SHP77 treated with DMSO at 0.1 percent for 48 hours (cell line): Measurements from ENCODE around the gene RTTN.

ENCODE experiments used
- DNase-seq: peaks from one replicate; lab custom pipeline; 2025; lab: John Stamatoyannopoulos, UW

Gene RTTN

DNA sequence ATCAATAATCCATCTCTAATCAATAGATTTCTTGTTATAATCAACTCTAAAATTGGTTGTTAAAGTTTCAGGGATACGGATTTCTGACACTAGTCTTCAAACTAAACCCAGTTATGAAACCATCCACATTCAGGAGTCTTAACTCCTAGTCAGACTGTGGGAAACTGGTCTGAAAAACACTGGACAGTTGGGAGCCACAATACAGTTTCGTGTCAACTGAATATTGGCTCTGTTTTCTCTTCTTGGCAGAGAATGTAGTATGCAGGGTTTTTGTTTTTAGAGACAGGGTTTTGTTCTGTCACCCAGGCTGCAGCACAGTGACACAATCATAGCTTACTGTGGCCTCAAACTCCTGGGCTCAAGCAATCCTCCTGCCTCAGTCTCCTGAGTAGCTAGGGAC lies 123.1 kb downstream of the RTTN start:
- no peak for DNase-seq

DNA sequence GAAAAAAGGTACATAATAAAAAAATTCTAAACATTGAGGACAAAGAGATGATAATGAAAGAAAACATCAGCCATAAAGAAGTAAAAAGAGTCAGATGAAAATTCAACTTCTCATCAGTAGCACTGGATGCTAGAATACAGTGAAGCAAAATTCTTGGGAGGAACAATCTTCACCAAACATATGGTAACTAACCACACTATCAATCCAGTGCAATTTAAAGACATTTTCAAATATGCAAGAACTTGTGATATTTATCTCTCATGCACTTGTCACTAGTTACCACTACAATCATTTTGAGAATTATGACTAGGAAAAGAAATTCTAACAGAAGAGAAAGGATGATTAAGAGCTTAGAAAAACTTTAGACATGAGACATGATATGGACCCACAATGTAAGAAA lies 127.4 kb downstream of the RTTN start:
- no peak for DNase-seq

DNA sequence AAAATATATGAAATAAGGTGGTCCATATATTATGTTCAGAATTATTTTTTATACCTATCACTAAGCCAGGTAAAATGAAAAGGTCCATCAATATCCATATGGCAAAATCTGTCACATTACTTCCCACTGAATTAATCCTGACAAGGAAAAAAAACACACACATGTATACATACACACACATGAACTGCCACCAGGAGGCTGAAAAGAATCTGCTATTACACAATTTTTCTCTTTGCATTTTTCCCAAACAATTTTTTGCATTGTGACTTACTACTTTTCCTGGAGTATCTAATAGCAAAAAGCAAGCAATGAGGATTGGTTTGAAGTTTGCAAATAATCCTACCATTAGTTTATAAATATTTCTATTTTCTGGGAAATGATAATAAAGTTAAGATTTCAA lies 129.6 kb downstream of the RTTN start:
- DNase-seq: no peak

DNA sequence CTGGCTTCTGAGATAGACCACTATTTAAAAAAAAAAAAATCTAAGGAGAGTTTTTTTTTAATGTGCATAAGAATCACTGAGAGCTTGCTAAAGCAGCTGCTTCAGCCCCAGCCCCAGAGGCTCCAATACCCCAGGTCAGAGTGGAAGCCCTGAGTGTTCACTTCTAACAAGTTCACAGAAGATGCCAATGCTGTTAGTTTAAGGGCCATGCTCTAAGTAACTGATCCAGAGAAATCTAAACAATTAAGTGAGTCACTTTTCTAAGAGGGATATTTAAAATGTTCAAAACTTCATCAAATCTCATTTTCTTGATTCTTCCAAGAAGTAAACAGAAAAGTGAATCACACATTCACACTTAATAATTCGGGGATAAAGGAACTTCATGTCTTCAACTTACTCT lies 131.4 kb downstream of the RTTN start:
- DNase-seq: no peak

DNA sequence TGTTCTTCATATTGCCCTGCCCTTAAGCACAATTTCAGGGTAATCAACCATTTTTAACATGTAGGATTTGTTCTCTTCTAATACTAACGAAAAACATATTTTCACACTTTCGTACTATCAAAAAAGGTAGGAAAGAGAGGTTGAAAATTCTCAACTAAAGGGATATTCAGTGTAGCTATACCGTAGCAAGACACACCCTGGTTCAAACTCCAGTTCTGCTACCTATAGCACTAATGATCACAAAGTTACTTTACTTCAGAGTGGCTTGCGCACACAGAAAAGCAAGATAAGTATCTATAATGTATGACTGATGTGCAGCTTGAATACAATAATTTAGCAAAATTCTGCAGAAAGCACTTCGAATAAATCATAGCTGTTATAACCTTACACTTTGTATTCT lies 132.1 kb downstream of the RTTN start:
- no peak for DNase-seq

DNA sequence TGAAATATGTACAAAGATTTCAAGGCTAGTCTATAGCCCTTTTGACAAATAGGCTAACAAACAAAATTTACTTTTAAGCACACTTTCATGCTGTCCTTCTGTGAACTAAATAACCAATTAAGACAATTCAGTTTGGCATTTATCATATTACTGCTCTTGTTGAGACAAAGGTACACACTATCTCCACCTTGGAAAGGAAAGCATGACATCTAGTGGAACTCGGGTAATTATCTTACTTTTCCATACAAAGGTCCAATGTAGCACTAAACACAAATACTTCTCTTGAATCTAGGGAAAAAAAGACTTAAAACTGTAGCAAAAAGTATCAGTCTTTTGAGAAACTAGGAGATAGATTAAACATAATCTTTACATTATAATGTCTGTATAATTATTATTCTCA lies 132.8 kb downstream of the RTTN start:
- peak; percentile 35 for DNase-seq

DNA sequence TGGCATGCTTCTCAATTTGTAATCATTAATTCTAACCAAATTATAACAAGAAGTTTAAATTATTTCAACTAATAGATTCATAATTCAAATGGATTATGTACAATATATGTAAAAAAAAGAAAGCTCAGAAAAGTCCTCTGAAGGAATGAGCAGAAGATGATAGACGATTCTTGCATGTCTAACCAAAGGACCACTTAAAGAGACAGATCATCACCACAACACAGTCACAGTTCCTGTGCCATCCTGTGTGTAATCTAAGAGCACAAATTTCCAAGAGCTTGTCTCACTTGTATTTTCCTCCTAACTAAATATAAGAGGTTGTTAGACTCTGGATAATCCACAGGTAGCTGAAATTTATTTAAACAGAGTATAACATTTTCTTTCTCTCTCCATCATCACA lies 135.5 kb downstream of the RTTN start:
- no peak for DNase-seq

DNA sequence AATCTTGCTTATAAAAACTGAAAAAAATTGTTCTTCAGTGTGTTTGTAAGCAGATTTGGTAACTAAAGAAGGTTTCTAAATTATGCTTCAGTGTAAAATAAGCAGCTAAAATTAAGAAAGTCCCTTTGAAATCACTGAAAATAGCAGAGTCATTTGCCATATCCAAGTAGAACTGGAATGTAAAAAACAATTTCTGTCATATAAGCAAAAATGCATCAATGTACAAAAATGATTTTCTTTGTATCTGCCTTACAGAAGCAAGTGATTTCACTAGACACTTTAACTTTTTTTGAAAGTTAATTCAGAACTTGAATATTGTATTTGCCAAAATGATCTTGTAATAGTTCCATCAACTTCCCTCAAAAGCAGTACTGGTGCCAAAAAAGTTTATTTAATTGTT lies 136.1 kb downstream of the RTTN start:
- no peak for DNase-seq

DNA sequence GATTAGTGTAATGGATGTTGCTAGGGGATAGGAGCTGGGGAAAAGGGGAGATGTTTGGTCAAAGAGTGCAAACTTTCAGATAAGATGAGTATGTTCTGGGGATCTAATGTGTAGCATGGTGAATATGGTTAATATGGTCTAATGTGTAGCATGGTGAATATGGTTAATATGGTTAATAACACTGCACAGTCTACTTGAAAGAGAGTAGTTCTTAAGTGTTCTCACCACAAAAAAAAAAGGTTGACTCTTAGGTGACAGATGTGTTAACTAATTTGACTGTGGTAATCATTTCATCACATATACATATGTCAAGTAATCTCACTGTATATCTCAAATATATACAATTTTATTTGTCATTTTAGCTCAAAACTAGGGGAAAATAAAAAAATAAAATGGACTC lies 136.5 kb downstream of the RTTN start:
- DNase-seq: no peak

DNA sequence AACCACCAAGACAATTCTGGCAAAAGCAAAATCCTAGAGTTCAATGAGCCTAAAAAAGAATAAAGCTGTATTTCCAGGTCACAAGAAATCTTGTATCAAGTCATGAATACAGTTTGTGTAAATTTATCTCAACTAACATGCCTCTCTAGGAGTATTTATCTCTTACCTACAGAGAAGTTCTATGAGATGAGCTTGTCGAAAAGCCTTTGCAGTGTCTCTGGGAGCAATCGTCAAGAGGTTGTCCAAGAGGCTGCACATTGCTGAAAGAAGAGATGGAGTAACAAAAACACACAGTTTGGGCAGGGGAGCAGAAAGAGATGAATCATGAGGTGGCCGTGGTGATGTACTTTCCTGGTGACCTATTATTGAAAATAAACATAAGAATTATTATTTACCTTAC lies 145.8 kb downstream of the RTTN start:
- no peak for DNase-seq

DNA sequence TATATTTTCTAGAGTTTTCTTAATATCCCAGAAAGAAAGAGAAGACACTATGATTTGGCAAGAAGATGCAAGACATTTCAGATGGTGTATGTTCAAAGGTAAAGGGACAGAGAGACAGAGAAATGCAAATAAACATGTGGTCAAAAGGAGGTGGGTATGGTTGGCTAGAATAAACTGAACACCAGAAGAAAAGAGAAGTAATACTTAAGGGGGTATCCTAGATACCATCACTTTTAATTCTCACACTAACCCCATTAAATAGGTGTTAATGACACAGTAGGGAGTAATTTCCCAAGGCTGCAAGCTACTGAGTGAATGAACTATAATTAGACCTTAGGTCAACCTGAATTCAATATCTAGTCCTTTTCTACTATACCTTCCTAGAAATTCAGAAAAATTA lies 146.6 kb downstream of the RTTN start:
- no peak for DNase-seq

DNA sequence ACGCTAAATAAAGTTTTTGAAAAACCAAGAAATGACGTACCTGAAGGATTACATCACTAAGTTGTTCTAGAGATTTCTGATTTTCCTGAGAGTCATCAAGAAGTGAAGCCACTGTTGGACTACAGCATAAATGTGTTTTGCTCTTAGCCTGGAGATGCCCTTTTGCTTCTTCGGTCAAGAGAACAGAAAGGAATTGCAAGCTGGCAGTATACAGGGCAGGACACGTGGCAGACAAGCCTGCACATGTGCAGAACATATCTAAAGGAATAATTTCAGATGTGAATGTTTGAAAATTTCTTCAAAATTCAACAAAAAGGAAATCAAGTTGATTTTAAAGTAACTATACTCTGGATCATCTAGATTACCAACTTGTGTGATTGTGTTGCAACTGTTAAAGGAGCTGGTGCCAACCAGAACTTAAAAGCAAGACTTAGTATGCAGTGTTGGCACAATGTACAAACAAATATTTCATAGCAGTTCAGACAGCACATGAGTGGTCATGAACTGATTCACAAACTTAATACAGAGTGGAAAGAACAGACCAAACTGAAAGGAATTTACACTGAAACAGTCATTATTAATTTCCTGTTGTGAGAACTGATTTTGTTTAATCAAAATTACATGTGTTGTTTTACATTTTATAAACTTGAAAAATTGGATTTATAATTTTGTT lies 157.4 kb downstream of the RTTN start:
- DNase-seq: no peak

DNA sequence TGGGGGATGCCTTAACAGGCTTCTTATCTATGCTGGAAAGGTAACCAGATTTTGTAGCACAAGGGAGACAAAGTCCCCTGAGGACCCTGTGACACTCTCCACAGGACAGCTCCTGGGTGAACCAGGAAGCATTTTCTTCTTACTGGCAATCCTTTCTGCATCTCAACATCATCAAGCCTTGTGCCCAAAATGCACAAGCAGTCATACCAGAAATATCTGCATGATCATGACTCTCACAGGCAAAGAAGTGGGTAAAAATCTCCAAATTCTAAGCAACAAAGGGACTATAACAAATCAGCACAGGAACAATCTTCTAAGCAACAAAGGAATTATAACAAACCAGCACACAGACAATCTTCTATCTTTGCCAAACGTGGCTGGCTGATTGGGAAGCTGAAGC lies 158.7 kb downstream of the RTTN start:
- no peak for DNase-seq

DNA sequence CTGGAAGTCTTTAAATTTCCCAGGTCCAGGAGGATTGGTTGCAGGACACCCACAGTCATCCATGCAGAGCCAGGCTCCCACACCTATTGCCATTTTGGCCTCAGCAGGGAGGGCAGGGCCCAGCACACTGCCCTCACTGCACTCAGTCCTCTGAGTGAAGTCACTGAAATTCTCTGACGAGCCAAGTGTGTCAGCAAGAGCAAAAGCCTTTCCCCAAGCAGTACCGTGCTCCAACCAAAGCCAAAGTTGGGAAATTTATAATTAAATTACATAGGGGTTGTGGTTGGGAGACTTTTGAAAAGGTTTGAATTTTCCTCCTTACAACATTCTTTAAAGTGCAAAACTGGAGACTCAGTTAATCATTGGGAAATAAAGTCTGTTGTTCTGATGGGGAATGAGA lies 159.3 kb downstream of the RTTN start:
- DNase-seq: no peak

DNA sequence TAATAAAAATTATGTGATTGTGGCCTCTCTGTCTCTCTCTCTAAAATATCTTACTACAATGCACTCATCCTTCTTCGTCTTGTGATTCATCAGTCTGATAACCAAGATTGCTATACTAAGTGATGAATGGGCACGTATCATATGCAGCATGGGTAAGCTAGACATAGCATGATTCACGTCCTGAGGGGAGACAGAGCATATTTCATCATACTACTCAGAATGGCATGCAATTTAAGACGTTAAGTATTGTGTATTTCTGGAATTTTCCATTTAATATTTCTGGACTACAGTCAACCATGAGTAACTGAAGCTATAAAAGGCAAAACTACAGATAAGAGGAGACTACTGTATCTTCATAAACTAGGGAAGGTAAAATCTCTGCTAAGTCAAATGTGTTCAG lies 160.9 kb downstream of the RTTN start:
- no peak for DNase-seq

DNA sequence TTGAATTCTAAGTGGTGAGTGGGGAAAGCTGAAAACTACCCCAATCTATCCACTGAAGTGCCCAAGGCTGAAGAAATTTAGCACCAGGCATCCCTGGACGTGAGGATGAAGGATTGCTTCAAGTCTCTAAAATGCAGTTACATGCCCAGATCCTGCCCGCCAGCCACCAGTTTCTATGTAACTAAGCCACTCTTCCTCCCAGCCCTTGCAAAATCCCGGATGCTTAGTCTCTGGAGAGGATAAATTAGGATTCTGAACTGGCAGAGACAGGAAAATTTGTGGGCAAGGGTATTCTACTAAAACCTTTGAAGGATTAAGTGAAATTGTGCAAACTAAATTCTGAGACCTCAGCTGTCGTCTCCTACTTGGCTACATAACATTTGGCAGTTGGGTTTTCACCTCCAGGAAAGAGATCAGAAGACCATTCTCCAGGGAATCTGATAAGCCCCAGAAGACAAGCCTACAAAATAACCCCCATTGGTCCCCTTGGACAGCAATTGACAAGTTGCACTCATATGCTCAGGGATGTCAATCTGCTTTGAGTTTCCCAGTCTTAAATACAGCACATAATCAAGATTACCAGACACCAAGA lies 163.9 kb downstream of the RTTN start:
- DNase-seq: no peak

DNA sequence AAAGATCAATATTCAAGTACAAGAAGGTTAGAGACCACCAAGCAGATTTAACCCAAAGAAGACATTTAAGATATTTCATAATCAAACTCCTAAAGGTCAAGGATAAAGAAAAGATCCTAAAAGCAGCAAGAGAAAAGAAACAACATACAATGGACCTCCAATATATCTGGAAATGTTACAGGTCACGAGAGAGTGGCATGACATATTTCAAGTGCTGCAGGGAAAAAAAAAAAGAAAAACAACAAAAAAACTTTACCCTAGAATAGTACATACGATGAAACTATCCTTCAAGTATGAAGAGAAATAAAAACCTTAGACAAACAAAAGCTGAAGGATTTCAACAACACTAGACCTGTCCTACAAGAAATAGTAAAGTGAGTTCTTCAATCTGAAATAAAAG lies 166.3 kb downstream of the RTTN start:
- no peak for DNase-seq

DNA sequence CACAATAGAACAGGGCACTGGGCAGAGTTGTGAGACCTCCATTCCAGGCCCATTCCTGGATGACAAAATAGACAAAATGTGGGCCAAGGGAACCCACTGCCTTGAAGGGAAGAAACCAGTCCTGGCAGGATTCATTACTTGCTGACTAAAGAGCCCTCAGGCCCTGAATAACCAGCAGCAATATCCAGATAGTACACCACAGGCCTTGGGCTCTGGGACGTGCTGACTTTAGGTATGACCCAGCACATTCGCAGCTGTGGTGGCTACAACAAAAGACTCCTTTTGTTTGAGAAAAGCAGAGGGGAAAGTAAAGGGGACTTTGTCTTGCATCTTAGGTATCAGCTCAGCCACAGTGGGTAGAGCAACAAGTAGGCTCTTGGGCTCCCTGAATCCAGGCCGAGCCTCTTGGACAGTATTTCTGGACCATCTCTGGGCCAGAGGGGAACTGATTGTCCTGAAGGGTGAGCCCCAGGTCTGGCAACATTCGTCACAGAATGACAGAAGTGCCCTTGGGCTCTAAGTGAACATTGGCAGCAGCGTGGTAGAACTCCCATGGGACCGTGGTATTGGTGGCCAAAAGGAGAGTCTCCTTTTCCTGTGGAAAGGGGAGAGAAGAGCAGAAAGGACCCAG lies 167.9 kb downstream of the RTTN start:
- no peak for DNase-seq

DNA sequence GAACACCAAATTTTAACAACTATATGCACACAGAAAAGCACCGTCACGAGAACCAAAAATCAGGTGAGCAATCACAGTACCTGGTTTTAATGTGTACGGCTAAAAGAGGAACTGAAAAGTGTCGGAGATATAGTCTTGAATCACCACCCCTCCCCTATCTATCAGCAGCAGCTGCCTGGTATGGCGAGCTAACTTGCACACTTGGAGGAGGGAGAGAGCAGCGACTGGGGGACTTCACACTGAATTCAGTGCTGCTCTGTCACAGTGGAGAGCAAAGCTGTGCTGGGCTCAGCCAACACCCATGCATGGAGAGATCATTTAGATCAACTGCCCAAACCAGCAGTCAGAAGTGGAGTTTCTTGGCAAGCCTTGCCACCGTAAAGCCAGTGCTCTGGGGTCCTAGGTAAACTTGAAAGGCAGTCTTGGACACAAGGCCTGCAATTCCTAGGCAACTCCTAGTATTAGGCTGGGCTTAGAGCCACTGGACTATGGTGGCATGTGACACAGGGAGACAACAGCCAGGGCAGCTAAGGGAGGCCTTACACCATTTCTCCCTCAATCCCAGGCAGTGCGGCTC lies 168.6 kb downstream of the RTTN start:
- no peak for DNase-seq

DNA sequence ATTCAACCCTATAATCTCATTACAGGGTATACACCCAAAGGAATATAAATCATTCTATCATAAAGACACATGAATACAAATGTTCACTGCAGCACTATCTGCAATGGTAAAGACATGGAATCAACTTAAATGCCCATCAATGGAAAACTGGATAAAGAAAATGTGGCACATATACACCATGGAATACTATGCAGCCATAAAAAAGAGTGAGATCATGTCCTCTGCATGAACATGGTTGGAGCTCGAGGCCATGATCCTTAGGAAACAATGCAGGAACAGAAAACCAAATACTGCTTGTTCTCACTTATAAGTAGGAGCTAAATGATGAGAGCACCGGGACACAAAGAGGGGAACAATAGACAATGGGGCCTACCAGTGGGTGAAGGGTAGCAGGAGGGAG lies 169.3 kb downstream of the RTTN start:
- DNase-seq: no peak

DNA sequence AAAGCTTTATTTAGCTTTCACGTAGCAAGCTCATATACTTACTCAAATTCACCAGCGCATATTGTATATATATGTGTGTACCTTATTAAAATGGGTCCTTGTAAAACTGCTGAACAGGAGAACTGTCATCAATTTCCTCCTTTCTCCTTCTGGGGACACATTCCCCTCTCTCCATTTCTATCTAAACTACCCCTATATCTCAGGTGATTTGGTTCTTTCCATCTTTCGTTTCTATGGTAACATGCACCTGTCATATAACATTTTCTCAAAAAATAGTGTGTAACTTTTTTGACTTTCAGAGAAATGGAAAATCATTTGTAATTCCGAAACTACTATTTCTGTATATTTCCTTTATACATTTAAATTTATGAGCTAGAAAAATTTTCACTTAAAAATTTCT lies 174.3 kb downstream of the RTTN start:
- DNase-seq: no peak

DNA sequence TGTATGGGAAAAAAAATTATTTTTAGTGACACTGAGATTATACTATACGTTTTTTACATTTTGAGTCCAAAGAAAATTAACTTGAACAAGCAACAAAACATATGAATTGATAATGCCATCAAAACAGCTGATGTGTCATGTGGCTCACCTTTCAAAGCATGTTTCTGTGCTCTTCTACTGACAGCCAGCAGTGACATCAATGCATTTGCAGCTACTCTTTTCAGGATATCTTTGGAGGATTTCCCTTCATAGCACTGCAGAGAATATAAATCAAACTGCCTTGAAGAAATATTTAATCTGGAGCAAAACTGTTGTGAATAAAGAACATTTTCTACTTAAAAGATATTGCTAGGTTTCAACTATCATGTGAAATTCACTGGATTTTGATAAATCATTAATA lies 174.8 kb downstream of the RTTN start:
- no peak for DNase-seq

DNA sequence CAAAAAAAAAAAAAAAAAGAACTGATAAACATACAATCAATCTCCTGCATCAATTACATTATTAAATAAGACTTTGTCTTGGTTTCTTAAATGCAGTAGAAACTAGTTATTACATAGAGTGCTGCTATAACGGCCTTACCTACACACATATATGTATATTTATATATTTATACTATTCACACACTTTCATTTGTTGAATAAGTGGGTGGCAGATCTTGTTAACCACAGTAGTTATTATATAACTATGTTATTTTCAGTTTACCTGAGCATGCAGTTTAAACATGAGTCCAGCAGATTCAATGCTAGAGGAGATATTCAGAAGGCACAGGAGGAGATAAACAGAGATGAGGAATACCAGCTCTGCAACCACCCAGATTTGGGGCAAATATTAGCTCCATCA lies 176.3 kb downstream of the RTTN start:
- no peak for DNase-seq

DNA sequence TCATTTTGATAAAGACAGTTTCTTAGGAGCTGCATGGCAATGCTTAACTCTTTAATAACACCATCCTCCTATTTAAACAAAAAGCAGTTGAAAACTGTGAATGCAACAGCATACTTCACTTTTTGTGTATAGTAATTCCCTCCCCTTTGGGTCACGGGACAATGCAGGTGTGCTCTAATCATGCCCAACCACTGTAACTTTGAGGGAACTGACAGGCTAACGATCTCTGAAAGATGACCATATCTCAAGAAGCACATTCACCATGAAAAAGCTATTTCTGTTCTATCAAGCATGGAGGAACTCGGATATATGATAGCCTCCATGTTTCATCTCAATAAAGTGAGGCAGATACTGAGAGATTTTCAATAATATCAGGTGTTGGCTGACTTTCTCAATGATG lies 176.8 kb downstream of the RTTN start:
- DNase-seq: no peak
